Mucosa of gallbladder (tissue), 1 donor: Measurements from ENCODE around the gene DOCK4. TPM values are rescaled to one million over a fixed set of nuclear protein-coding genes. Genes with fewer than 3 reads are reported as not detected.
"Not testable (repeated sequence)": the region's sequence is repeated elsewhere in the genome, so short reads cannot be mapped to it uniquely, and the experiment has no call there.

Source experiments
- DNase-seq: peaks from one replicate; pipeline ENCODE4 v3.0.0-alpha.2; 2020; ENCODE audit warnings: low spot score
- total RNA-seq: library from RNA; stranded (reverse); gene quantifications from one replicate; pipeline ENCODE4 v1.2.1, GENCODE V29; 2021
- donor health status: DM: no; HTN: no; CAD: no.

The DOCK4 gene
- total RNA-seq, 1 donor from 2014 or later = 26.1 TPM

DNA sequence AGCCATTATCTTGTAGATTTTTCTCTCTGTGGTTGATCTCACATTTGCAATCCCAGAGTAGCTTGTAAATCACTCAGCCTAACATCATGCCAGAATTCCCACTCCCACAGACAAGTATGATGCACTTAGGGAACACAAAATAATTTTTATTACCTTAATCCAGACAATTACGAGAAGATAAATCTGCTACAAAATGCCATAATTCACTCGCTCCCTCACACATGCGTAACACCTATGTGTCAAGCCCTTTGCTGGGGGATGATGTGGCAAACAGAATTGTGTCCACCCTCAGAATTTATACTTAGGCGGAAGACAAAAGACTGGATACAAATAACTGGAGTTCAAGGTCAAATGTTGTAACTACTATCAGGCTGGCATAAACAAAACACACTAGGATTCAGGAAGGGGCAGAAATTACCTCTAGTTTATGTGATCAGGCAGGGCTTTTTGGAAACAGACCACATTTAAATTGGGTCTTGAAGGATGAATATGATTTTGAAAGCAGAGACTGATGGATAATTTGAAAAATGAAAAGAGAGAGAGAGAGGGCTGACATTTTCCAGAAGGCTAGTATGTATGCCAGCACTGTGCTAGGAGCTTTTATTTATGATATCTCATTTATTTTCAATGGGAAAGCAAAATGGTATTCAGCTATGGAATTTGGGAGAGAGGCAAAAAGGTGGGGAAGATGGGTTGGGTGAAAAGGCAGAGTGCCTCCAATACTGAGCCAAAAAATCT lies 69.8 kb downstream of the DOCK4 start:
- no peak for DNase-seq

DNA sequence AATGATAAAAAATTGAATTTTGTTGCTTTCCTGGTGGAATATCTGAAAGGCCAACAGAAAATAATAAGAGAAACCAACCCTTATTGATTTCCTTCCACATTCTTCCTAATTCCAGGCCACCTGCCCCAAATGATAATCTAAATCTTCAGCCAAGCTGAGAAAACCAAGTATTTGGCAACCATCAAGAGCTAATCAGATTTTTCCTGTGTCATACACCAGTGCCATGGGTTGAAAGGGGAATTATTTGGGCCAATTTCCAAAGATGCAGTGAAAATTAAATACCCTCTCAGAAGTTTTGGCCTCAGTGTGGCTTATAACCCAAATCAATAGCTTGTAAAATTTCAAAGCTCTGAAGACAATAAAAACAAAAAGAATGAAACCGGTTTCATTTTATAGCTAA lies 70.4 kb downstream of the DOCK4 start:
- DNase-seq = no peak

GRCh38 chr7:112134039-112134438 lies 72.2 kb downstream of the DOCK4 start:
- DNase-seq = no peak

DNA sequence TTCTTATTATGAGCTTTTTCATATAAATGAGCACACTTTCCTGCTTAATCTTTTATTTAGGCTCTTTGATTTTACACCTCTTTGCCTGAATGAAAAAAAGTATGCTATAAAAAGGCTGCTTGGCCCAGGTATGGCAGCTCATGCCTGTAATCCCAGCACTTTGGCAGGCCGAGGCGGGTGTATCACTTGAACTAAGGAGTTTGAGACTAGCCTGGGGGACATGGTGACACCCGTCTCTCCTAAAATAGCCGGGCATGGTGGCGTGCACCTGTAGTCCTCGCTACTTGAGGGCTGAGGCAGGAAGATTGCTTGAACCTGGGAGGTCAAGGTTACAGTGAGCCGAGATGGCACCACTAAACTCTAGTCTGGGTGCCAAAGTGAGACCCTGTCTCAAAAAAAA lies 72.9 kb downstream of the DOCK4 start:
- no peak for DNase-seq

DNA sequence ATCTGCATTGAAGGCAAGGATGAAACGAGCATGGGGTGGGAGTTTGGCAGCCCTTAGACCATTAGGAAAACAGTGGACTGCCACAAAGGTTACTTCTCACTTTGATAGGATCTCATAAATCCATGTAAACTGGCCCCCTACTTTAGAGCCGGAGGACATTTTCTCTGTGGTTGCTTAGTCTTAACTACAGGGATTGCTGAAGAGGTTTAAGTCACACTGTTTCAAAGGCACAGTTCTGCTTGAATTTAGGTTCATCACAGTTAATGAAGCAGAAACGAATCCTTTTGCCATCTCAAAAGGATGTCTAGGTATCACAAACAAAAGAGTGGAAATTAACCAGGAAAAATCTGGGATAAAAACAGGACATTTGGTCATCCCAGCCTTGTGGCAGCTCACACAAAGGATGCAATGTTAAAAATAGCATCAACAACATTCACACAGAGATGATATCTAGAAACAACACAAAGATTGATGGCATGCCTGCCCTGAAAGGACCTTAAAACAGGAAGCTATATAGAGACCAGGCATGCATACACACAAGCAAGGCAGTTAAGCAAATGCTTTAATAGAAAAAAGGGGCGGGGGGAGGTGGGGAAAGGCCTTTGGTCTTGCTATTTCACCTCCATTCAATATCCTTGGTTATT lies 74.0 kb downstream of the DOCK4 start:
- DNase-seq = no peak

GRCh38 chr7:112130729-112131410 lies 75.3 kb downstream of the DOCK4 start:
- no peak for DNase-seq

DNA sequence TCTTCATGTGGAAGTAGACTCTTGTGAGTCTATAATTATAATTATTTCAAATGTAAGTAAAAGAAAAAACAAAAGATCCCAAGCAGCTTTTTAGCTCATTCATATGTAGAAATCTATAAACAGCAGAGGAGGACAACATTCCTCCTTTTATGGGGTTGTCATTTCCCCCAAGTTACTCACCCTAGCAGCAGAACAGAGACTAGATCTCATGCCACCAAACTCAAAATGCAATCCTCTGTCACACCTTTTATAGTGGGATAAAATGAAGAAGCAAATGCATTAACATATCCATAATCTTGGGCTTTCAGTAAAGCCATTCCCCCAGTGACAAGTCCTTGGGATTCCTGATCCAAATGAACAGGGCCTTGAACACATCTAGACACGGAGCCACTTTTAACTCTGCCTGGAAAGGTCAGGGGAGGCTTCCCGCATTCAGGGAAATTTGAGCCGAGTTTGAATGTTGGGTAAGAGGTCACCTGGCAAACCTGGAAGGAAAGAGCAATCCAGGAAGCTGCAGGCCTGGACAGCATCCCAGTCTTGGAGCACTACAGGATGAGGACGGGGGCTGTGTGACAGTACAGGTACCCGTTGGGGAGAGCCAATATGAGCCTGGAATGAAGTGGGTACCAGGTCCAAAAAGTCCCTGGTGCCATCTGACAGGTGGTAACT lies 76.4 kb downstream of the DOCK4 start:
- DNase-seq = no peak

- not testable (repeated sequence) for DNase-seq
Observed at GRCh38 chr7:112128461-112129425, 77.5 kb downstream of the DOCK4 start.

- not testable (repeated sequence) for DNase-seq
Observed at GRCh38 chr7:112128041-112128440, 78.2 kb downstream of the DOCK4 start.

DNA sequence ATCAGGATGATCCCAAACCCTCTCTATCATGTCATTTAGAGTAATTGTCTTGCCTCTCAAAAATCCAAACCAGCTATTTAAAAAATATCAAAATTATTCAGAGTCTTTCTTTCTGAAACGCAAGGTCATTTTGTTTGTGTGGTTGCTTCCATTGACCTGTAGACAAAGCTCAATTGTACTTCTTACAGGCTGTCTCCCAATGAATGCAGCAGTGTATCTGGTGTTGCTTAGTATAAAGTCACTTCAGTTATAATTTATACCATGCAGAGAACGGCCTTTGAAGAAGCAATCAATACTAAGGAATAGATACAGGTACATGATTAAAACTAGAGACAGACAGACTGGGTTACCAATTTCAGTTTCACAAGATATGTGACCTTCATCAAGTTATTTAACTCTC lies 80.9 kb downstream of the DOCK4 start:
- no peak for DNase-seq

- DNase-seq = no peak
Observed at GRCh38 chr7:112124061-112124766, 82.0 kb downstream of the DOCK4 start.

- DNase-seq = no peak
Observed at GRCh38 chr7:112122798-112123197, 83.4 kb downstream of the DOCK4 start.

DNA sequence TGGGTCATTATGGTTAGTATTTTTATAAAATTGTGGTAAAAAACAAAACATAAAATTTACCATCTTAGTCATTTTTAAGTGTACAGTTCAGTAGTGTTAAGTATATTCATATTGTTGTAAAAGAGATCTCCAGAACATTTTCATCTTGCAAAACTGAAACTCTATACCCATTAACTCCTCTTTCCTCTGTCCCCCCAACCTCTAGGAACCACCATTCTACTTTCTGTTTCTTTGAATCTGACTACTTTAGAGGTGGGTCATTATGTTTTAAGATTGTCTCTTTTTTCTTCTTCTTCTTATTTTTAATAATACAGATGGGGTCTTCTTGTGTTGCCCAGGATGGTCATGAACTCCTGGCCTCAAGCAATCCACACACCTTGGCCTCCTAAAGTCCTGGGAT lies 84.1 kb downstream of the DOCK4 start:
- DNase-seq = no peak

GRCh38 chr7:112121318-112121717 lies 84.9 kb downstream of the DOCK4 start:
- no peak for DNase-seq

GRCh38 chr7:112120696-112121217 lies 85.4 kb downstream of the DOCK4 start:
- DNase-seq = no peak

DNA sequence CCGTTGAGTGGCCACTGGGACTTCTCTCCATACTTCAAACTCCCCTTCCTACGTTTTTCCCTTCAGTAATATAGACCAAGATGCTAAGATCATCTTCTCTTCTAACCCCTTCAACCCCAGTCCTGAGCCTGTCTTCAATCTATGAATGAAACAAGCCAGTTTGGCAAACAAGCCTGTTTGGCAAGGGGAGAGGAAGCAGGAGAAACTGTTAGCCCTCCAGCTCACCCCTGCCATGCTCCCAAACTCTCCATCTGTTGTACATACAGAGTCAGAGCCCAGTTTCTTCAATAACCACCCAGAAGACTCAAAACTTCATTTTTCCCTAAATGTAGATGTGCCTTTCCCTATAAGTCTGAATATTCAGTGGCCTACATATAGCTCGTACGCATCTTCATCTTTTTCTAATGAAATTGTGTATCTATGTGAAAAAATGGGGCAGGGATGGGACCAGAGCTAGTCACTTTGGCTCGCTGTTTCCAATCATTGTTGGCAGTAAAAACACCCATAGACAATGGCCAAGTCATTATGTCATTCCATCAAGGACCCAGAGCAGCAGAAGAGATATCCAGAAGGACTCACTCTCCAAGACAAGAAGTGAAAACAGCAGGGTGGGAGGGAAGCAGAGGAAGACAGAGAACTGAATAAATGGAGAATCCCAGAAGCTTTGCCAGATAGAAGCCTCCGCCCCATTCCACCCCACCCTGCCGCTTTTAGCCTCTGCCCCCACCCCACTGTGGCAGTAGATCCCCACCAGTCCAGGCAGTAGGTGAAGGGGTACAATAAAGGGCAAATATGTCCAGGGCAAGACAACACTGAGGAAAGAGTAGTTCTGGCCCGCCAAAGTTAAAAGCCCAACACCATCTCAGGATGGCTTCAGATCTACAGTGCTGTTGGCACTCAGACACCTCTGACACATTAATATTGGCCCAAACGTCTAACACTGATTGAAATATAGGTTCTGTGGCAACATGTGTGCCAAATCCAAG lies 87.3 kb downstream of the DOCK4 start:
- DNase-seq = no peak

- no peak for DNase-seq
Observed at GRCh38 chr7:112116894-112117293, 89.3 kb downstream of the DOCK4 start.

DNA sequence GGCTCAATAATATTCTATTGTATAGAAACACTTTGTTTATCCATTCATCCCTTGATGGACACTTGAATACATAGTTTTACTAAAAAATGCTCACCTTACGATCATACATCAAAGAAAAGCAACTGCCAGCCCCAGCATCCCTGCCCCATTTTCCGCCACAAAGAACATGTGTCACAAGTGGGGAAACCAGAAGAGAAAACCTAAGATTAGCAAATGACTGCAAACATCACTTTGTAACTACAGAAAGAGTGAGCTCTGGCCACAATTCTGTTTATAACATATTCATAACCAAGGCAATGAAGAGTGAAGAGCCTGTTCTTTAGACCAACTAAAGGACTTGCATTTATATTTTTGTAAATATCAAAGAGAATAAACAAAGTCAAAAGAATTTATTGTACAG lies 89.8 kb downstream of the DOCK4 start:
- DNase-seq = no peak

DNA sequence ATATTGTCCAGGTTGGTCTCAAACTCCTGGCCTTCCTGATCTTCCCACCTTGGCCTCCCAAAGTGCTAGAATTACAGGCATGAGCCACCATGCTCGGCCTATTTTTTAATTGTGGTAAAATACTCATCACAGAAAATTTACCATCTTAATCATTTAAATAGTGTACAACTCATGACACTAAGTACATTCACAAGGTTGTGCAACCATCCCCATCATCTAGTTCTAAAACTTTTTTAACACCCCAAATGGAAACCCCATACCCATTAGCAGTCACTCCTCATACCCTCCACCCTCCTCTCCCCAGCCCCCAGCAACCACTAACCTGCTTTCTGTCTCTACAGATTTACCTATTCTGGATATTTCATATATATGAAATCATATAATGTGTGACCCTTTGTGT lies 90.3 kb downstream of the DOCK4 start:
- DNase-seq = no peak
